ENCODE measurements around the gene COL11A2. TPM values are rescaled to one million over a fixed set of nuclear protein-coding genes. Genes with fewer than 3 reads are reported as not detected.

COL11A2 gene
- total RNA-seq, 2 experiments from 2014 or later = 2.8 to 3.0 TPM

GRCh38 chr6:33117811-33118277 lies 74.4 kb downstream of the COL11A2 start:
- peaks cover 37 to 44% of the 10 kb centered on the region in 2 experiments for H3K27me3 ChIP-seq (ENCODE audit: control insufficient read depth in 1 of 2, insufficient read depth in 2 of 2, low read length in 2 of 2)
- CTCF ChIA-PET = no interaction called here
- intact Hi-C loops (cut with DNase I, micrococcal nuclease) = loop anchor here (1.0 to 2.0 kb wide), 2 partner anchors 31 to 130 kb away; no protein-coding TSS in a partner anchor
- ATAC-seq (ENCODE audit: poor library complexity) (no peak), DNase-seq (no peak)
- TF ChIP-seq CTCF (IDR thresholded peaks at IDR 0.05) = no peak
- no peak overlapping the region for H3K4me3 ChIP-seq (ENCODE audit: low read length)
- H3K36me3 Mint-ChIP-seq (ENCODE audit: low read depth) = no peaks in the 10 kb centered on the region
- H3K4me1 Mint-ChIP-seq (ENCODE audit: low read depth) = peaks cover 15% of the 10 kb centered on the region
- no peak overlapping the region for H3K27ac ChIP-seq (ENCODE audit: low read depth in 1 of 2, low read length in 2 of 2)
- H3K9me3 Mint-ChIP-seq = no peaks in the 10 kb centered on the region
- peaks cover 22% of the 10 kb centered on the region for H3K4me1 ChIP-seq (ENCODE audit: insufficient read depth, low read length)
- H3K27me3 Mint-ChIP-seq = peaks cover 72% of the 10 kb centered on the region
- H3K27ac Mint-ChIP-seq = no peak overlapping the region
- POLR2A ChIA-PET = interaction anchor here (2.9 kb wide), 1 partner anchor 131 kb away, joined by 11 read pairs; no protein-coding TSS in a partner anchor
- H3K4me3 Mint-ChIP-seq = no peak overlapping the region
- peaks cover under 1 to 7% of the 10 kb centered on the region in 2 experiments for H3K9me3 ChIP-seq (ENCODE audit: control insufficient read depth in 1 of 2, insufficient read depth in 1 of 2, low read length in 2 of 2)
- H3K36me3 ChIP-seq (ENCODE audit: insufficient read depth, low read length) = no peaks in the 10 kb centered on the region

GRCh38 chr6:33116841-33117711 lies 75.2 kb downstream of the COL11A2 start:
- H3K27me3 Mint-ChIP-seq = peaks cover 80% of the 10 kb centered on the region
- Histone ChIP-seq H3K27ac (ENCODE audit: low read depth in 1 of 2, low read length in 2 of 2) (no peak overlapping the region), H3K27me3 (ENCODE audit: control insufficient read depth in 1 of 2, insufficient read depth in 2 of 2, low read length in 2 of 2) (peaks cover 42 to 52% of the 10 kb centered on the region in 2 experiments), H3K4me1 (ENCODE audit: insufficient read depth, low read length) (peaks cover 25% of the 10 kb centered on the region), H3K36me3 (ENCODE audit: insufficient read depth, low read length) (no peaks in the 10 kb centered on the region), H3K4me3 (ENCODE audit: low read length) (no peak overlapping the region), H3K9me3 (ENCODE audit: control insufficient read depth in 1 of 2, insufficient read depth in 1 of 2, low read length in 2 of 2) (peaks cover 0 to 7% of the 10 kb centered on the region in 2 experiments)
- no peak for TF ChIP-seq CTCF (IDR thresholded peaks at IDR 0.05)
- H3K36me3 Mint-ChIP-seq (ENCODE audit: low read depth) = no peaks in the 10 kb centered on the region
- DNase-seq (peak in 2 of 14 experiments; percentile 13 to 32), ATAC-seq (ENCODE audit: poor library complexity) (no peak)
- no peak overlapping the region for H3K4me3 Mint-ChIP-seq
- no peak overlapping the region for H3K27ac Mint-ChIP-seq
- ChIA-PET POLR2A (no interaction called here), CTCF (interaction anchor here (1.3 kb wide), 1 partner anchor 9 kb away, joined by 4 read pairs; no protein-coding TSS in a partner anchor)
- peaks cover 15% of the 10 kb centered on the region for H3K4me1 Mint-ChIP-seq (ENCODE audit: low read depth)
- H3K9me3 Mint-ChIP-seq = no peaks in the 10 kb centered on the region
- intact Hi-C loops (cut with DNase I, micrococcal nuclease) = no loop called here

GRCh38 chr6:33116417-33116816 lies 75.8 kb downstream of the COL11A2 start:
- CTCF ChIA-PET = interaction anchor here (1.3 kb wide), 1 partner anchor 10 kb away, joined by 4 read pairs; no protein-coding TSS in a partner anchor
- POLR2A ChIA-PET = no interaction called here

More at GRCh38 chr6:33116417-33116816, 75.8 kb downstream of the COL11A2 start:
- peaks cover 15% of the 10 kb centered on the region for H3K4me1 Mint-ChIP-seq (ENCODE audit: low read depth)
- no peak overlapping the region for H3K4me3 ChIP-seq (ENCODE audit: low read length)
- ATAC-seq (ENCODE audit: poor library complexity) (no peak), DNase-seq (no peak)
- H3K27me3 ChIP-seq (ENCODE audit: control insufficient read depth in 1 of 2, insufficient read depth in 2 of 2, low read length in 2 of 2) = peaks cover 42 to 53% of the 10 kb centered on the region in 2 experiments
- peaks cover 25% of the 10 kb centered on the region for H3K4me1 ChIP-seq (ENCODE audit: insufficient read depth, low read length)
- H3K4me3 Mint-ChIP-seq = no peak overlapping the region
- H3K36me3 ChIP-seq (ENCODE audit: insufficient read depth, low read length) = no peaks in the 10 kb centered on the region
- intact Hi-C loops (cut with DNase I, micrococcal nuclease) = no loop called here
- TF ChIP-seq CTCF (IDR thresholded peaks at IDR 0.05) = no peak
- no peak overlapping the region for H3K27ac Mint-ChIP-seq
- no peaks in the 10 kb centered on the region for H3K36me3 Mint-ChIP-seq (ENCODE audit: low read depth)
- no peak overlapping the region for H3K27ac ChIP-seq (ENCODE audit: low read depth in 1 of 2, low read length in 2 of 2)
- peaks cover 0 to 7% of the 10 kb centered on the region in 2 experiments for H3K9me3 ChIP-seq (ENCODE audit: control insufficient read depth in 1 of 2, insufficient read depth in 1 of 2, low read length in 2 of 2)
- no peaks in the 10 kb centered on the region for H3K9me3 Mint-ChIP-seq
- peaks cover 86% of the 10 kb centered on the region for H3K27me3 Mint-ChIP-seq

All from CD4-positive, alpha-beta T cell (primary cell).